Activated CD8-positive, alpha-beta T cell treated with anti-CD3 and anti-CD28 coated beads, Interleukin-2, amount 10 ng/mL, durations not matched to agents 7 days and 5 days (primary cell): ENCODE data around the gene CD96. TPM values are rescaled to one million over a fixed set of nuclear protein-coding genes. Genes with fewer than 3 reads are reported as not detected.
A peak's percentile ranks its signal among the peaks of the same experiment; 100 is the strongest.

Experiments used
- ATAC-seq: fragments of 150-1000 bp; cut with Tn5 transposase; one replicate; pipeline ENCODE4 v1.10.0; 2021; ENCODE audit warnings: moderate library complexity
- CTCF ChIA-PET: fragments of 350-600 bp; sonication (Branson Sonifier 250); formaldehyde crosslinking; loops from one replicate; lab custom pipeline; 2021; ENCODE audit warnings: antibody characterized with exemption; lab: Charles Lee
- POLR2A ChIA-PET: fragments of 350-600 bp; sonication (Branson Sonifier 250); formaldehyde crosslinking; loops from one replicate; lab custom pipeline; 2021; ENCODE audit warnings: antibody characterized with exemption; lab: Charles Lee
- DNase-seq: peaks from one replicate; pipeline ENCODE4 v3.0.0-alpha.2; 2020
- H3K27ac Mint-ChIP-seq: one replicate; pipeline ENCODE4 v1.8.0; 2021; ENCODE audit warnings: mild to moderate bottlenecking, mixed read lengths
- H3K27me3 Mint-ChIP-seq: one replicate; pipeline ENCODE4 v1.8.0; 2021; ENCODE audit warnings: low read depth, mixed read lengths
- H3K36me3 Mint-ChIP-seq: one replicate; pipeline ENCODE4 v1.8.0; 2021; ENCODE audit warnings: low read depth, mixed read lengths
- H3K4me1 Mint-ChIP-seq: one replicate; pipeline ENCODE4 v1.8.0; 2021; ENCODE audit warnings: low read depth, mixed read lengths
- H3K4me3 Mint-ChIP-seq: one replicate; pipeline ENCODE4 v1.8.0; 2021; ENCODE audit warnings: mild to moderate bottlenecking, mixed read lengths
- H3K9me3 Mint-ChIP-seq: one replicate; pipeline ENCODE4 v1.8.0; 2022; ENCODE audit warnings: mixed read lengths; ENCODE audit not compliant: insufficient read depth
- total RNA-seq, 2 experiments: library from RNA; stranded (reverse); gene quantifications; one replicate each; pipeline ENCODE4 v1.2.3, GENCODE V29; 2021

The CD96 gene
- total RNA-seq, 2 experiments from 2014 or later = 293 to 303 TPM

DNA sequence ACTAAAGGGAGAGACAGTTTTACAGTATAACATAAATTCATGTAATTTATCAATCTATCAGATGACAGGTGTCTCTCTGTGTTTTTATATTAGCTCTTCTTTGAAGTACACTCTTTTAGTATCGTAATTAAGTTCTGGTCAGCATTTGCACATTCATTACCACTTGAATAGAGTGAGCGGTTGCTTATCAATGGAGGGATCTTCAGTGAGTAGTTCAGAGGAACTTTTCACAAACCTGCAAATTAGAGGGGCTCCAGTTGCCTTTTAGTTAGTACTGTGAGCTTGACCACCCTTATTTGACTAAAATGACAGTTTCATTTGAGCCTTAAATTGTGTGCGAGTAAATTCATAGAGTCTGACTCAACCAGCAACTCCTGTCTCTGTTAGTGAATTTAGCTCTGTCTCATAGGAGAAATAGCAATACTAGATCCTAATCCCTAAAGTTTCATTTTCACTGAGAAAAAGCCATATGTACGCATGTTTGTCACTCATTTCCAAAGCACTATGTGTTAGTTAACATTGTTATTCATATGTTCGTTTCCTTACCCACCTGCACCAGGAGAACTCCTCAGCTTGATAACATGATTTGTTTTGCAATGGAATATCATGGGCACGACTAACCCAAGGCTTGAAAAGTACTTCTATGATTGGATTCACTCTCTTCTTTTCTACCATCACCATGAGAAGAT lies 110.6 kb downstream of the CD96 start:
- Mint-ChIP-seq H3K27ac (no peak overlapping the region), H3K9me3 (no peaks in the 10 kb centered on the region), H3K27me3 (no peaks in the 10 kb centered on the region), H3K4me1 (peaks cover 7% of the 10 kb centered on the region), H3K4me3 (no peak overlapping the region), H3K36me3 (peaks cover 84% of the 10 kb centered on the region)
- DNase-seq = no peak
- no peak for ATAC-seq
- POLR2A ChIA-PET = interaction anchor here (1.0 kb wide), 1 partner anchor 28 kb away, joined by 6 read pairs; no protein-coding TSS in a partner anchor
- CTCF ChIA-PET = interaction anchor here (1.7 to 1.9 kb wide), 2 partner anchors 13 to 39 kb away, joined by 4 read pairs; no protein-coding TSS in a partner anchor

DNA sequence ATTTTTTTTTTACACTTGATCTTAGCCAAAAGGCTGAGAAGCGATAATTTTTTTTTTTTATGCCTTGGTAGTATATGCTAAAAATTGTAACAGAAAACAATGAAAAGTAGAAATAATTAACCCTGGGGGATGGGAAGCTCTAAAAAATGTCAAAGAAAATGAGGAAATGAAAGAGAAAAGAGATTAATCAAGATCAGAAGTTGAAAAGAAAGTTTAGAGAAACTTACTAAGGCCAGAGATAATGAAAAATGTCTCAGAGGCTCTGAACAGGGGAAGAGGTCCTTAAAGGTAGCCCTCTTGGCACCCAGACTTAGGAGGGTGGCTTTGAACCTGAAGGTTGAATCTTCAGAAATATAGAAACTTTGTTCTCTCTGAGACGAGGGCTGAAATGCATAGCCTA lies 111.8 kb downstream of the CD96 start:
- POLR2A ChIA-PET = interaction anchor here (1.0 kb wide), 1 partner anchor 29 kb away, joined by 6 read pairs; no protein-coding TSS in a partner anchor

DNA sequence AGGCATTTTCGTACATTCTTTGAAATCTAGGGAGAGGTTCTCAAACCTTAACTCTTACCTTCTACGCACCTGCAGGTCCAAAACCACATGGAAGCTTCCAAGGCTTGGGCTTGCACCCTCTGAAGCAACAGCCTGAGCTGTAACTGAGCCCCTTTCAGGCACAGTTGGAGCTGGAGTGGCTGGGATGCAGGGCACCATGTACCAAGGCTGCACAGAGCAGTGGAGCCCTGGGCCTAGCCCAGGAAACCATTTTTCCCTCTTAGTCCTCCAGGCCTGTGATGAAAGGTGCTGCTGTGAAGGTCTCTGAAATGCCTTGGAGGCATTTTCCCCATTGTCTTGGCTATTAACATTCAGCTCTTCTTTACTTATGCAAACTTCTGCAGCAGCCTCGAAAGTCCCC lies 120.0 kb downstream of the CD96 start:
- POLR2A ChIA-PET = interaction anchor here (0.7 kb wide), 1 partner anchor 644 kb away, joined by 3 read pairs; no protein-coding TSS in a partner anchor
- CTCF ChIA-PET = interaction anchor here (1.4 kb wide), 1 partner anchor 10 kb away, joined by 3 read pairs; no protein-coding TSS in a partner anchor

More for the DNA sequence above, 111.8 kb downstream of the CD96 start:
- H3K27ac Mint-ChIP-seq = no peak overlapping the region
- H3K4me1 Mint-ChIP-seq = peaks cover 5% of the 10 kb centered on the region
- H3K27me3 Mint-ChIP-seq = no peaks in the 10 kb centered on the region
- ATAC-seq (no peak), DNase-seq (no peak)
- CTCF ChIA-PET = interaction anchor here (0.6 to 1.1 kb wide), 2 partner anchors 12 to 37 kb away, joined by 3 read pairs; no protein-coding TSS in a partner anchor
- H3K36me3 Mint-ChIP-seq = peaks cover 83% of the 10 kb centered on the region
- no peak overlapping the region for H3K4me3 Mint-ChIP-seq
- no peaks in the 10 kb centered on the region for H3K9me3 Mint-ChIP-seq

DNA sequence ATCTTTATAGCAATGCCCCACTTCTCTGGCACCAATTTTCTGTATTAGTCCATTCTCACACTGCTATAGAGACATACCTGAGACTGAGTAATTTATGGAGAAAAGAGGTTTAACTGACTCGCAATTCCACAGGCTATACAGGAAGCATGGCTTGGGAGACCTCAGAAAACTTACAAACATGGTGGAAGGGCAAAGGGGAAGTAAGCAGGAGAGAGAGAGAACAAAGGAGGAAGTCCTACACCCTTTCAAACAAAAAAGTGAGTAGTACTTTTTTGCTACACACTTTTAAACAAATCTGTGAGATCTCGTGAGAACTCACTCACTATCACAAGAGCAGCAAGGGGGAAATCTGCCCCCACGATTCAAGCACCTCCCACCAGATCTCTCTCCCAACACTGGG lies 120.9 kb downstream of the CD96 start:
- ChIA-PET CTCF (no interaction called here), POLR2A (no interaction called here)
- no peaks in the 10 kb centered on the region for H3K27me3 Mint-ChIP-seq
- ATAC-seq = no peak
- no peak for DNase-seq
- no peak overlapping the region for H3K4me3 Mint-ChIP-seq
- H3K4me1 Mint-ChIP-seq = peaks cover 27% of the 10 kb centered on the region
- H3K9me3 Mint-ChIP-seq = peaks cover 41% of the 10 kb centered on the region
- H3K27ac Mint-ChIP-seq = no peak overlapping the region
- peaks cover 99% of the 10 kb centered on the region for H3K36me3 Mint-ChIP-seq

More for the DNA sequence above, 120.0 kb downstream of the CD96 start:
- H3K4me1 Mint-ChIP-seq = peaks cover 18% of the 10 kb centered on the region
- peaks cover 96% of the 10 kb centered on the region for H3K36me3 Mint-ChIP-seq
- H3K9me3 Mint-ChIP-seq = peaks cover 41% of the 10 kb centered on the region
- H3K27ac Mint-ChIP-seq = no peak overlapping the region
- ATAC-seq (no peak), DNase-seq (no peak)
- H3K27me3 Mint-ChIP-seq = no peaks in the 10 kb centered on the region
- H3K4me3 Mint-ChIP-seq = no peak overlapping the region

DNA sequence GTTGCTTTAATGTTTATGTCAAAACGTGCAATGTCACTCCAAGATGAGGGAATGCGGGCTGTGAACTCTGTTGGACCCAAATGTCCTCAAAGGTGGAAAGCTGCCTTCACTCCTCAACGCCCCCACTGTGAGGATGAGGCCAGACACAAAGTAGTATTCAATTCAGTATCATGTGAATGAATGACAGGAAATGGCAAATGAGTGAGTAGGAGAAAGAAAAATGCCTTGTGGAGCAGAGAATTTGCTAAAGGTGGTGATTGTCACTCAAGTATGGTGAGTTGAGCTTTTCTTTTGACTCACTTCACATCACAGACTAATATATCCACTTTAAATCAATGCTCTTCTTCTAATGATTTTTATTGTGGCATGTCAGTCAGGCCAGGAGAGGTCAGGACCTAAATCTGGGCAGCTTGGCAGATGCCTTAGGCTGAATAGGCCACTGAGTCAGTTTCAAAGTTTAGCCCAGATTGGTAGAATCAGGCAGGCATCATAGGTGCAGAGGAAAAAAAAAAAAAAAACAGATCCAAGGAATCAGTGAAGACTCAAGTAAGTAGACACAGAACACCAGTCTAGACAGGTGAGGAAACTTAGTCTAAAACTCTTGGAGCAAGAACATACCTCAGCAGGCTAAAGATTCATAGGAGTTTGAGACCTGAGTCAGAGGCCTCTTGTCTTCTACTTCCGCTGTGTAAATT lies 124.2 kb downstream of the CD96 start:
- peak overlapping the region; percentile 93 for H3K27ac Mint-ChIP-seq
- H3K27me3 Mint-ChIP-seq = no peaks in the 10 kb centered on the region
- peaks cover 27% of the 10 kb centered on the region for H3K9me3 Mint-ChIP-seq
- ChIA-PET POLR2A (interaction anchor here (0.9 kb wide), 1 partner anchor 56 kb away, joined by 3 read pairs; no protein-coding TSS in a partner anchor), CTCF (interaction anchor here (0.8 to 3.9 kb wide), 7 partner anchors 14 to 348 kb away, joined by 3 to 21 read pairs (median 5); partner anchors contain the start of gene PHLDB2)
- peaks cover 73% of the 10 kb centered on the region for H3K36me3 Mint-ChIP-seq
- H3K4me3 Mint-ChIP-seq = no peak overlapping the region
- peaks cover 58% of the 10 kb centered on the region for H3K4me1 Mint-ChIP-seq
- ATAC-seq = no peak
- DNase-seq = no peak

DNA sequence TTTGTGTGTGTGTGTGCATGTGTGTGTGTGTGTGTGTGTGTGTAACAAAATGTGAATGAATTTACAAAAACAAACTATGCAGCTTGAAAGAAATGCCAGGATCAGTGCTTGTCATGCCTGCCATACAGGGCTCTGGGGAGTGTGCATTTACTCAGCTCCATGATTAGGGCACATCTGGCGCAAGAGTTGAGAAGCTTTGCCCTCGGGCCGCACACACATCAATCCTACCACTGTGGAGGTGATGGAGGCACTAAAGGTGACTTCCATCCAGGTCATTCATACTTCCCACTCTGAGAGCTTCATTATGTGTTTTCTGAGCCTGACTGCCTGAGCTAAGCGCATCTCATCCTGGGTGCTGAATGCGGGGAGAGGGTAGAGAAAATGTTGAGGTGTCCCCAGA lies 125.2 kb downstream of the CD96 start:
- Mint-ChIP-seq H3K36me3 (peaks cover 64% of the 10 kb centered on the region), H3K27ac (peak overlapping the region; percentile 93), H3K4me1 (peaks cover 65% of the 10 kb centered on the region), H3K9me3 (peaks cover 17% of the 10 kb centered on the region), H3K27me3 (no peaks in the 10 kb centered on the region), H3K4me3 (peak overlapping the region; percentile 38)
- POLR2A ChIA-PET = interaction anchor here (0.9 to 2.9 kb wide), 5 partner anchors 10 to 312 kb away, joined by 3 to 7 read pairs (median 4); partner anchors contain the start of gene ABHD10
- ATAC-seq (no peak), DNase-seq (no peak)
- CTCF ChIA-PET = interaction anchor here (0.8 to 3.9 kb wide), 16 partner anchors 10 to 347 kb away, joined by 3 to 47 read pairs (median 4); partner anchors contain the start of gene PHLDB2

DNA sequence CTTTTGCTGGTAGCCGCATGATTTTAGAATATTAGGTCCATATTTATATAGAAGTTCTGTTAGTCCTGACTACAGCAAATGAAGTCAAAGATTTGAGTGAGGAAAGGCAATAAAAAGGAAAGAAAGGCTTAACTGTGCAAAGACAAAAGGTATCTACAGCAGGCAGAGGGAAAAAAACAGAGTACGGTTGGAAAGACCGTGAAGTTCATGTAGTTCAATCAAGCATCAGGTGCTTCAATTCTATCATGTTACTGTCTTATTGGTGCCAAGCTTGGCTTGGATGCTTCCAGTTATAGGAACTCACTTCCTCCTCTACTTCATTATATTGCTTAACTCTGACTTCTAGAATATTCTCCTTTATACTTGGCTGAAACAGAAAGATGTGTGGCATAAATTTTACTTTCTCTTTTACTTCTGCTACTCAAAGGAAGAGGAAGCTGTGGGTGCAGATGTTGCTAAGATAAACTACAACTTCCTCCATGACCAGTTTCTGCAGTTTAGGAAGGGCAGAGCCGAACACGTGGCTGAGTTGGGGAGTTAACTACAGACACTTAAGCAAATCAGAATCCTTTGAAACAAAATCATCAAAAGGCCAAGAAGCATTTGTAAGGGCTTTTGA lies 125.7 kb downstream of the CD96 start:
- ATAC-seq (peak; percentile 94), DNase-seq (peak; percentile 90)
- ChIA-PET CTCF (interaction anchor here (0.7 to 3.9 kb wide), 15 partner anchors 10 to 346 kb away, joined by 3 to 47 read pairs (median 5); partner anchors contain the start of gene PHLDB2), POLR2A (interaction anchor here (0.9 to 2.9 kb wide), 5 partner anchors 9 to 311 kb away, joined by 3 to 7 read pairs (median 4); partner anchors contain the start of gene ABHD10)
- Mint-ChIP-seq H3K9me3 (peaks cover 11% of the 10 kb centered on the region), H3K4me1 (peaks cover 71% of the 10 kb centered on the region), H3K4me3 (peak overlapping the region; percentile 38), H3K36me3 (peaks cover 58% of the 10 kb centered on the region), H3K27me3 (no peaks in the 10 kb centered on the region), H3K27ac (peak overlapping the region; percentile 93)

DNA sequence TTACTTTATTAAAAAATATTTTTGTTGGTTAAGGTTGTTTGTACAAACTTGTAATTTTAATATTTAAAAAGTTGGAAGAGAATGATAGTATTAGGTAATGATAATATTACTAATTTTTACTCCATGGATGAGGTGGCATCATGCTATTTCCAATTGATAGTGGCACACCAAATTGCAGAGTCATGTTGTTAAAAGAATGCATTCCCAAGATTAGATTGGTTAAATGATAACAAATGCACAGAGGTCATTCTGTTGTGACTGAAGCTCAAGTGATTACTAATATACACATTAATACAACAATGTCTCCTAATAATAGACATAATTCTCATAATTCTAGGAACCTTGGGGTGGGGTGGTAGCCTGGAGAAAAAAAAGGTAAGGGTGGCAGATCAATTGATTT lies 126.3 kb downstream of the CD96 start:
- H3K4me1 Mint-ChIP-seq = peaks cover 77% of the 10 kb centered on the region
- H3K27me3 Mint-ChIP-seq = no peaks in the 10 kb centered on the region
- peaks cover 52% of the 10 kb centered on the region for H3K36me3 Mint-ChIP-seq
- H3K9me3 Mint-ChIP-seq = peaks cover 8% of the 10 kb centered on the region
- H3K27ac Mint-ChIP-seq = peak overlapping the region; percentile 75
- no peak for DNase-seq
- ChIA-PET CTCF (interaction anchor here (0.7 to 3.9 kb wide), 25 partner anchors 9 to 375 kb away, joined by 3 to 47 read pairs (median 4); partner anchors contain the start of gene PHLDB2), POLR2A (interaction anchor here (0.8 to 2.9 kb wide), 5 partner anchors 9 to 311 kb away, joined by 3 to 7 read pairs (median 4); partner anchors contain the start of gene ABHD10)
- ATAC-seq = no peak
- H3K4me3 Mint-ChIP-seq = no peak overlapping the region

DNA sequence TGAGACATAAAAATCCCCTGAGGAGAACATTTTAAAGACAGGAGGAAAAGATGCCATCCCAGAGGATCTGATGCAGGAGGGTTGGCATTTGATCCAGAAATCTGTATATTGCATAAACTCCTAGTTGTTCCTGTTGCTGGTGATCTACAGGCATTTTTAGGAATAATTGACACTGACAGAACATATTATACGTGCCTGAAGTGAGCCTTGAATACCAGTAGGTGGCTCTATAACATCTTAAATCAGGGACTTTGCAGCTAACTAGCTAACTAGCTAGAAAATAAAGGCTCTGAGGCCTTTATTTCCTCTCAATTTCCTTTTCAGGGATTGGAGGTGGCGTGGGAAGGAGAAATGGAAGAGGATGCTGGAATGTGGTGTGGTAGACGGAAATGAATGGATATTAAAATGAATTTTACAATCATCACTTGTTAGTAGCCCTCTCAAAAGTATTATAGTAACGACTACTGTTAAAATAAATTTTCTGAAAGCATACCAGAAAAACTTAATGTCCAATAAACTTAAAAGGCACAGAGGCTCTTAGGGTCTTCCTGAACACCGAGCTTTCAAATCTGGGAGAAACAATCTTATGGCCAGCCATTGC lies 127.0 kb downstream of the CD96 start:
- no peak overlapping the region for H3K4me3 Mint-ChIP-seq
- DNase-seq (no peak), ATAC-seq (peak; percentile 32)
- peaks cover 5% of the 10 kb centered on the region for H3K9me3 Mint-ChIP-seq
- H3K4me1 Mint-ChIP-seq = peaks cover 84% of the 10 kb centered on the region
- H3K36me3 Mint-ChIP-seq = peaks cover 45% of the 10 kb centered on the region
- CTCF ChIA-PET = interaction anchor here (0.7 to 3.9 kb wide), 22 partner anchors 8 to 375 kb away, joined by 3 to 47 read pairs (median 4); partner anchors contain the start of genes ABHD10, CD96 and PHLDB2
- POLR2A ChIA-PET = interaction anchor here (0.6 to 2.9 kb wide), 3 partner anchors 23 to 310 kb away, joined by 3 to 7 read pairs (median 3); partner anchors contain the start of gene ABHD10
- H3K27me3 Mint-ChIP-seq = no peaks in the 10 kb centered on the region
- H3K27ac Mint-ChIP-seq = peak overlapping the region; percentile 75

DNA sequence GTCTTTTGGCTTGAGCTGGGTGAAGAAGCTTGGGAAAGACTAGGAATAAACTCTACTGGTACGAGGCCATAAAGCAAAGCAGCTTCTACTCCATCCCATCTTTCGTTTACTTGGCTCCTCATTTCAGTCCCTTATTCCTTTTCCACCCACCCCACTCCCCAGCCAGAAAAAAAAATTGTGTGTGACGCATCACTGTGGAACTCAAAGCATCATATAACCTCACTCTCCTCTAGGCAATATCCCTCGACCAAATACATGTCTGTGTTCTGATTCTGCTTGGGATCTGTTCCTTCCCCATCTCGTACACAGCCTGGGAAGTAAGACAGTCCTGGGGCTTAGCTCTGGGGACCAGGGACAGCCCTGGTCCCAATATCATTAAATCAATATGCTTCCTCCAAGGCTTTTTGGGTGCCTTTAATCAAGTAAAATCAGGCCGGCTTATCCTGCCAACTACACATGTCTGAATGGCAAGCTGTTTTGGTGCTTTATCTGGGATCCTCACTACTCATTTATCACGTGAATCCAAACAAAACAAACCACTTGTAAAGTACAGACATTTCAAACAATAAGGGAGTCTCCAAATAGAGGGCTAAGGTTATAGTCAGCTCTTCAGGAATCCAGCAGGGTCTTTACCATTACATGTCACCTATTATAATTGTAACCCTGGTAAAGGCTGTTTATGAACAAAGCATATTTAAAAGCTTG lies 128.1 kb downstream of the CD96 start:
- no peaks in the 10 kb centered on the region for H3K9me3 Mint-ChIP-seq
- peaks cover 87% of the 10 kb centered on the region for H3K4me1 Mint-ChIP-seq
- ChIA-PET POLR2A (interaction anchor here (0.6 to 2.9 kb wide), 2 partner anchors 127 to 309 kb away, joined by 3 to 7 read pairs; partner anchors contain the start of gene ABHD10), CTCF (interaction anchor here (0.9 to 3.9 kb wide), 13 partner anchors 7 to 344 kb away, joined by 3 to 47 read pairs (median 8); partner anchors contain the start of genes ABHD10 and PHLDB2)
- H3K27me3 Mint-ChIP-seq = no peaks in the 10 kb centered on the region
- ATAC-seq (no peak), DNase-seq (no peak)
- peak overlapping the region; percentile 1 for H3K27ac Mint-ChIP-seq
- peaks cover 38% of the 10 kb centered on the region for H3K36me3 Mint-ChIP-seq
- H3K4me3 Mint-ChIP-seq = no peak overlapping the region
